GM21381 (cell line): ENCODE results near the gene RALBP1.

Experiments used
- ATAC-seq: cut with Tn5 transposase; IDR thresholded peaks from one replicate; pipeline ENCODE4 v1.9.1; 2021; ENCODE audit warnings: mild to moderate bottlenecking, moderate library complexity; ENCODE audit not compliant: unreplicated experiment

Gene RALBP1

DNA sequence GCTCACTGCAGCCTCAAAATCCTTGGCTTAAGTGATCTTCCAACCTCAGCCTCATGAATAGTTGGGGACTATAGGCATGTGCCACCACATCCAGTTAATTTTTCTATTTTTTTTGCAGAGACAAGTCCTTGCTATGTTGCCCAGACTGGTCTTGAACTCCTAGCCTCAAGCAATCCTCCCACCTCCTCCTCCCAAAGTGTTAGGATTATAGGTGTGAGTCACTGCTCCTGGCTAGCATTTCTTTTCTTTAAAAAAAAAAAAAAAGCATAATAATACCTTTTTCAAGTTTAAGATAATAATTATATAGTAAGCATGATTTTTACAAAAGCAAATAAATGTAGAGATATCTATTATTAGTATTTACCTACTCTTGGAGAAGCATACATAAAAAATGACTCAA is 103.0 kb downstream of the RALBP1 start:
- no peak for ATAC-seq

GRCh38 chr18:9581667-9582066 is 106.4 kb downstream of the RALBP1 start:
- ATAC-seq, result no peak

DNA sequence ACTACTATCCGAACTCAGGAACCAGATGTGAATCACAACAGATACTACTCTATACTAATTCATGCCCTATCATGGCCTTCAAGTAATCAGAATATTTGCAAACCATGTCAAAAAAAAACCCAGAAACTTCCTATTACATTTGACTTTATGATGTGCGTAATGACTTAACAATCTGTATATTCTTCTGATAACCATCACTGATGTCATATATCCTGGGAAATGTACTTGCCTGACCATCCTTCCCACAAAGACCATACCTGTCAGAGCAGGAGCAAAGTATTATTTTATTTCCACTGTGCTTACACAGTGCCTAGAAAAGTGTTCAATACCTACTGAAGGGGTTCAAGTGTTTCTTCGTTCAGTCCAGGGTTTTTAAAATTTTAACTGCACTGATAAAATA is 111.5 kb downstream of the RALBP1 start:
- no peak for ATAC-seq
